ENCODE results near the gene STAC3.

Gene STAC3

DNA sequence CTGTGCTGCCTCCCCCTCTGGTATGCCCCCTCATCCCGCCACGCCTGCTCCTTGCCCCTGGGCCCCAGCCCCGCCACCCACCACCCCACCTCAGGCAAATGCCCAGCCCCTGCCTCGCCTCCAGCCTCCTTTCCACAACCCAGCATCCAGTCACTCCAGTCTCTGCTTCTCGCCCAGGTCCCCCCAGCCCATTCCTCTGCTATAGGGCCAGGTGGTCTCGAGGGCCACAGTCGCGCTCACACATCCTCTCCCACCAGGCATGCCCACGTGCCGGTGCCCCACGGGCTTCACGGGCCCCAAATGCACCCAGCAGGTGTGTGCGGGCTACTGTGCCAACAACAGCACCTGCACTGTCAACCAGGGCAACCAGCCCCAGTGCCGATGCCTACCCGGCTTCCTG is 40.5 kb downstream of the STAC3 start:
- DNase-seq (ENCODE audit: low read depth in 2 of 2): no peak

DNA sequence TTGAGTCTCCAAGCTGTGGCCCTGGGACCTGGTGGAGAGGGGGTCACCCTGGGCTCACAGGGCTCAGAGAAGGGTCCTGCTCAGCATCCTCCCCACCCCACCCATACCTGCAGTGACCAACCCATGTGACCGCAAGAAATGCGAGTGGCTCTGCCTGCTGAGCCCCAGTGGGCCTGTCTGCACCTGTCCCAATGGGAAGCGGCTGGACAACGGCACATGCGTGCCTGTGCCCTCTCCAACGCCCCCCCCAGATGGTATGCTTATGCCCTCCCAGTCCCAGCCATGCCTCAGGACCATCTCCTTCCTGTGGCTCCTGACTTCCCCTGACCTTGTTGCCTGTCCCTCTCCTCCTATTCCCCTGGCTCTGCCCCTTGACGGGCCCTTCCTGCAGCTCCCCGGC is 41.1 kb downstream of the STAC3 start:
- DNase-seq (ENCODE audit: low read depth in 2 of 2): no peak

DNA sequence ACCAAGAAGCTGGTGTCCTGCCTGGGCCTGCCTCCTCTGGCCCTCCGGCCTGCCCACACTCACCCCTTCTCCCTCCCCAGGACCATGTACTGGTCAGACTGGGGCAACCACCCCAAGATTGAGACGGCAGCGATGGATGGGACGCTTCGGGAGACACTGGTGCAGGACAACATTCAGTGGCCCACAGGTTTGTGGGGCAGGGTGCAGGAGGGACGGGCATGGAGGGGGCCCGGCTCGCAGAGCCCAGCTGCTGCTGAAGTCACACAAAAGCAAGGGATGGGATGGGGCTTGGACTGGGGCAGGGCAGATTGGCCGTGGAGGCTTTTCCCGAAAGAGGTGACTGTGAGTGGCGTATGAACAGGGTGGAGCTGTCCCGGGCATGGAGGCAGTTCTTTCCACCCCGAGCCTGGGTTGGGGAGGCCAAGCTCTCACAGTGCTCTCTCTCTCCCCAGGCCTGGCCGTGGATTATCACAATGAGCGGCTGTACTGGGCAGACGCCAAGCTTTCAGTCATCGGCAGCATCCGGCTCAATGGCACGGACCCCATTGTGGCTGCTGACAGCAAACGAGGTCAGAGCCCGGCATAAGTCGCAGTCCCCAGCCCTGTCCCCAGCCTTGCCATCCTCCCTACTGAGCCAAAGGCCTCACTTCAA is 42.2 kb downstream of the STAC3 start:
- no peak for DNase-seq (ENCODE audit: low read depth in 2 of 2)

DNA sequence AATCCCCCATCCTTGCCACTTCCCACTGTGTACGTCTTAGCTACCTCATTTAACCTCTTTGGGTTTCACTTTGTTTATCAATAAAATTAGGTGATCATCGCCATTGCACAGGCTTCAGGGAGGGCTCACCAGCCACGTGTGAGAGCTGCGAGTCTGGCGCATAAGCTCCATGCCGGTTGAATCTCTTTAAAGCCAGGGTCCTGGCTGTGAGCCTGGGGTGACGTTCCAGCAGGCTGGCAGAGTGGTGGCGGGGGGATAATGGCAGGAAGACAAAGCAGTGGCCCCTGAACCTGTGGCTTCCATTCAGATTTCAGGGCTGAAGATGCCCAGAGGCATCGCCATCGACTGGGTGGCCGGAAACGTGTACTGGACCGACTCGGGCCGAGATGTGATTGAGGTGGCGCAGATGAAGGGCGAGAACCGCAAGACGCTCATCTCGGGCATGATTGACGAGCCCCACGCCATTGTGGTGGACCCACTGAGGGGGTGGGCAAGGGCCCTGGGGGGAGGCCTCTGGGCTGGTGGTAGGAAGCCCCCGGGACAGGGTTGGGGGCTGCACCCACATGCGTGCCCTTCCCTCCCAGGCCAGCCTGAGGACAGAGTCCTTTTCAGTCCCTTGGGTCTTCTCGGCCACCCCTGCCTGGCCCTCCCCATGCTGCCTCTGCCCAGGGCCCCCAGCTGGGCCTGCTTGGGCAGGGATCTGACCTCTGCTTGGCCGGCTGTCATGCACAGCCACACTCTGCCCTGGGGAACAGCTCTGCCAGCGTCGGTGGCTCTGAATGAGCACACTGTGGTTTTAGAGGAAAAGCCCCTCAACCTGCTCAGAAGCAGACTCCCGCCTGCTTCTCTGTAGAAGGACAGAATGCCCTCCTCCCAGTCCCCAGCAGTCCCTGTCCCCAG is 43.0 kb downstream of the STAC3 start:
- DNase-seq (ENCODE audit: low read depth in 2 of 2): no peak

DNA sequence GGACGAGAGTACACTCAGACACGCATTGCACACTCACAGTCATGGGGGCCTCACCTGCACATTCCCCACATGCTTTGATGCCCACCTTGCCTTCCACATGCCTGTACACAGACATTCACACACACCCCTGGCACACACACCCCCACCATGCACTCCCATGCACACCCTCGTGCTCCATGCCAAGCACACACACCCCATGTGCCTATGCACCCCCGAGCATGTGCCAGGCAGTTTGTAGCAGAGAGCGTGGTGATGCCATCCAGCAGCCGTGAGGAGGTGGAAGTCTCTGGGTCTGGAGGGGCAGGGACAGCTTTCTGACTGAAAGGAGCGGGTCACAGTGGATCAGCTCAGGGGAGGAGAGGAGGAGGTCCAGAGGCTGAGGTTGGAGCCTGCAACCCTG is 45.1 kb downstream of the STAC3 start:
- DNase-seq (ENCODE audit: low read depth in 2 of 2): no peak

DNA sequence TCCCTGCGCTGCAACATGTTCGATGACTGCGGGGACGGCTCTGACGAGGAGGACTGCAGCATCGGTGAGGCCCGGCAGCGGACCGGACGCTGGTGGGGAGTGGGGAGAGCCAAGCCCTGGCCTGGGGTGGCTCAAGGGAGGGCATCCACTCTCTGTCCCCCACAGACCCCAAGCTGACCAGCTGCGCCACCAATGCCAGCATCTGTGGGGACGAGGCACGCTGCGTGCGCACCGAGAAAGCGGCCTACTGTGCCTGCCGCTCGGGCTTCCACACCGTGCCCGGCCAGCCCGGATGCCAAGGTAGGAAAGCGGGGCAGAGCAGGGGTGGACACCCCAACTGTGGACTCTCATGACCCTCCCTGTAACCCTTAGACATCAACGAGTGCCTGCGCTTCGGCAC is 45.8 kb downstream of the STAC3 start:
- DNase-seq (ENCODE audit: low read depth in 2 of 2): no peak

DNA sequence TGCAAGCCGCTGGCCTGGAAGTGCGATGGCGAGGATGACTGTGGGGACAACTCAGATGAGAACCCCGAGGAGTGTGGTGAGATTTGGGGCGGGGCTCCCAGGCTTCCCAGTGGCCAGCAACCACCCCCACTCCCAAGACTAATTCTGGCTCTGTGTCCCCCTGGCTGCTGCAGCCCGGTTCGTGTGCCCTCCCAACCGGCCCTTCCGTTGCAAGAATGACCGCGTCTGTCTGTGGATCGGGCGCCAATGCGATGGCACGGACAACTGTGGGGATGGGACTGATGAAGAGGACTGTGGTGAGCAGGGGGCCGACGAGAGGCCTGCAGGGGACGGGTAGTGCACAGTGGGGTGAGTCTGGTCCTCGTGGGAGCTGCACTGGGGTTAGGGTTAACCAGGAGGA is 46.5 kb downstream of the STAC3 start:
- DNase-seq (ENCODE audit: low read depth in 2 of 2): no peak

DNA sequence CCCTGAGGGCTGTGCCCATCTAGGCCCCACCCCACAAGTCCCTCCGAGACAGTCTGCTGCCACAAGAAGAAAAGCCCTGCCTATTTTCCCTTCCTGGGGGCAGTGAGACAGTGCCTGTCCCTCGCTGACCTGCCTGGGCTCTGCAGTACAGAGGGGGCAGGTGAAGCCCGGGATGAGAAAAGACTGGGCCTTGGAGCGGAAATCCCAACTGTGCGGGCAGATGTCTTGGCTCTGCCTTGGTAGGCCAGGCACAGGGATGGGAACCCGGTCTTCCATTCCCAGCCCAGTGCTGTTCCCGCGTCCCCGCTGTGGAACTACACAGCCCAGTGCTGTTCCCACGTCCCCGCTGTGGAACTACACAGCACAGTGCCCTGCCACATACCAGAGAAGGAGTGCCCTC is 47.2 kb downstream of the STAC3 start:
- no peak for DNase-seq (ENCODE audit: low read depth in 2 of 2)

DNA sequence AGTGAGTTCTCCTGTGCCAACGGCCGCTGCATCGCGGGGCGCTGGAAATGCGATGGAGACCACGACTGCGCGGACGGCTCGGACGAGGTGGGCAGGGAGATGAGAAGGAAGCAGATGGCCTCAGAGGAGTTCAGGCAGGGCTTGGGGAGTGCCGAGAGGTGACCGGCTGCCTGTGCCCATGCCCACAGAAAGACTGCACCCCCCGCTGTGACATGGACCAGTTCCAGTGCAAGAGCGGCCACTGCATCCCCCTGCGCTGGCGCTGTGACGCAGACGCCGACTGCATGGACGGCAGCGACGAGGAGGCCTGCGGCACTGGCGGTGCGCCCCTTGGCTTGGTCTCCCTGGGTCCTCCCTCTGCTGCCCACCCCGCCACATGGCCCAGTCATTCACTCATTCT is 47.8 kb downstream of the STAC3 start:
- DNase-seq (ENCODE audit: low read depth in 2 of 2): no peak

DNA sequence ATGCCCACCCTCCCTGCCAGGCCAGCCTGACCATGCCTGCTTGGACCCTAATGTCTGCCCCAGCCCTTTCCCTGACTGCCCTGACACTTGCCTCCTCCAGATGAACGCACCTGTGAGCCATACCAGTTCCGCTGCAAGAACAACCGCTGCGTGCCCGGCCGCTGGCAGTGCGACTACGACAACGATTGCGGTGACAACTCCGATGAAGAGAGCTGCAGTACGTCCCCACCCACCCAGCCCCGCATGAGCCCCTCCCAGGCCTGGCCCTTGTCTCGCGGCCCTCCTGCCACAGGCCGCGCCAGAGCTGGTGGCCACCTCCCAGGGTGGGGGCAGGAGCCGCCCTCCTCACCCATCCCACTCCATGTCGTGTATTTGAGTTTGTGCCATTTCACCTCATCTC is 48.7 kb downstream of the STAC3 start:
- DNase-seq (ENCODE audit: low read depth in 2 of 2): no peak

DNA sequence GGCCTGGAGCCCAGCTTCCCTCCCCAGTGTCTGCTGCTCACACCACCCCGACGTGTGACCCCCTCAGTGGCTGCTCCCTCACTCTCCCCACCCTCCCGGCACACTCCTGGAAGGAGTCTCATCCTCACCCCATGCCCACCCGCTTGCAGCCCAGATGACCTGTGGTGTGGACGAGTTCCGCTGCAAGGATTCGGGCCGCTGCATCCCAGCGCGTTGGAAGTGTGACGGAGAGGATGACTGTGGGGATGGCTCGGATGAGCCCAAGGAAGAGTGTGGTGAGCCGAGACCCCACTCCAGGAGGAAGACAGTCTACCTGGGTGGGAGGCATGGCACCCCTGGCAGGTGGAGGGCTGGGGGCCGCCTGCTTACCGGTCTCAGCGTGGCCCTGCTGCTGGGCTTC is 49.4 kb downstream of the STAC3 start:
- no peak for DNase-seq (ENCODE audit: low read depth in 2 of 2)

DNA sequence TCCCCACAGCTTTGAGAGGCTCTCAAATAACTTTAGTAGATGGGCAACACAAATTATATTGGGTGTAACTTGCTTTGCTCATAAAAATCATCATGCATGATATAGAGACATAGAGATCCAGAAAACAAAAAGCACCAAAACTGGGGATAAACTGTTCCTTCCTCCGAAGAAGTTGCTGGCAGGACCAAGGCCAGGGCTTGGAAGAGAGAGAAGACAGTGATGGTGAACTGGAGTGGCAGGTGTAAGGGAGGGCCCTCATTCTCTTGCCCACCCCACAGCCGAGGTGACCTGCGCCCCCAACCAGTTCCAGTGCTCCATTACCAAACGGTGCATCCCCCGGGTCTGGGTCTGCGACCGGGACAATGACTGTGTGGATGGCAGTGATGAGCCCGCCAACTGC is 49.8 kb downstream of the STAC3 start:
- DNase-seq (ENCODE audit: low read depth in 2 of 2): no peak

DNA sequence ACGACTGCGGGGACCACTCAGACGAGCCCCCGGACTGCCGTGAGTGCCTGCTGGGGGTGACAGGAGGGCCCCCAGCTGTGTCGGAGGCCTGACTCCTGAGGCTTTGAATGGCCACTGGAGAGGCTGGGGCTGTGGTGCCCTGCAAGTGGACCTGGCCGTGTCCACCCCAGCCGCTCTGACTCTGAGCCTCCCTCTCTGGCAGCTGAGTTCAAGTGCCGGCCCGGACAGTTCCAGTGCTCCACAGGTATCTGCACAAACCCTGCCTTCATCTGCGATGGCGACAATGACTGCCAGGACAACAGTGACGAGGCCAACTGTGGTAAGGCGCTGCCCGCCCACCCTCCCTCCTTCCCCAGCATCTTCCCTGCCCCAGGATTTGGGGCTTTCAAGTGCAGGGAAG is 50.5 kb downstream of the STAC3 start:
- no peak for DNase-seq (ENCODE audit: low read depth in 2 of 2)

DNA sequence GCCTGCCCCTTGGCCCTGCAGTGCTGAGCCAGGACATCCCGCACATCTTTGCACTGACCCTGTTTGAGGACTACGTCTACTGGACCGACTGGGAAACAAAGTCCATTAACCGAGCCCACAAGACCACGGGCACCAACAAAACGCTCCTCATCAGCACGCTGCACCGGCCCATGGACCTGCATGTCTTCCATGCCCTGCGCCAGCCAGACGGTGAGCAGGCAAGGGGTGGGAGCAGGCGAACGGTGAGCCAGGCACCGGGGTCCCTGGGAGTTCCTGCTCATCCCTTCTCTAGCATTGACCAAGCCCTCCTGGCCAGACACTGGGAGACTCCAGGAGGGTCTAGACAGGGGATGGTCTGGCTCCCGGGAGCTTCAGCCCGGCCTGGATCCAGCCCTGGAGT is 51.8 kb downstream of the STAC3 start:
- no peak for DNase-seq (ENCODE audit: low read depth in 2 of 2)

DNA sequence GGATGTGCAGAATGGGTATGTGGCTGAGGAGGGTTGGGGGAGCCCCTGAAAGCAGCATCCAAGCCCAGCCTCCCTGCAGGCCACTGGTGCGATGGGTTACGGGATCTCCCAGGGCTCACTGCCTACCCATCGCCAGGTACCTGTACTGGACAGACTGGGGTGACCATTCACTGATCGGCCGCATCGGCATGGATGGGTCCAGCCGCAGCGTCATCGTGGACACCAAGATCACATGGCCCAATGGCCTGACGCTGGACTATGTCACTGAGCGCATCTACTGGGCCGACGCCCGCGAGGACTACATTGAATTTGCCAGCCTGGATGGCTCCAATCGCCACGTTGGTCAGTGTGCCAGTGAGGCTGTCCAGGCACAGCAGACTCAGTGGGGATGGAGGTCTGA is 52.7 kb downstream of the STAC3 start:
- DNase-seq (ENCODE audit: low read depth in 2 of 2): no peak

DNA sequence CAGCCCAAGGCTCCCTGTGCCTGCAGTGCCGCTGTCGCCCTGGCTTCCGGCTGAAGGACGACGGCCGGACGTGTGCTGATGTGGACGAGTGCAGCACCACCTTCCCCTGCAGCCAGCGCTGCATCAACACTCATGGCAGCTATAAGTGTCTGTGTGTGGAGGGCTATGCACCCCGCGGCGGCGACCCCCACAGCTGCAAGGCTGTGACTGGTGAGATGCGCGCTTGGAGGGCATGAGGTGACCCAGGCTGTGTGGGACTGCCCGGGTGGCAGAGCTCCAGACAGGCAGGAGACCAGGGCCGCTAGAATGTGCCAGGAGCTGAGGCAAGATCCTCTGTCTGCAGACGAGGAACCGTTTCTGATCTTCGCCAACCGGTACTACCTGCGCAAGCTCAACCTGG is 54.0 kb downstream of the STAC3 start:
- no peak for DNase-seq (ENCODE audit: low read depth in 2 of 2)

DNA sequence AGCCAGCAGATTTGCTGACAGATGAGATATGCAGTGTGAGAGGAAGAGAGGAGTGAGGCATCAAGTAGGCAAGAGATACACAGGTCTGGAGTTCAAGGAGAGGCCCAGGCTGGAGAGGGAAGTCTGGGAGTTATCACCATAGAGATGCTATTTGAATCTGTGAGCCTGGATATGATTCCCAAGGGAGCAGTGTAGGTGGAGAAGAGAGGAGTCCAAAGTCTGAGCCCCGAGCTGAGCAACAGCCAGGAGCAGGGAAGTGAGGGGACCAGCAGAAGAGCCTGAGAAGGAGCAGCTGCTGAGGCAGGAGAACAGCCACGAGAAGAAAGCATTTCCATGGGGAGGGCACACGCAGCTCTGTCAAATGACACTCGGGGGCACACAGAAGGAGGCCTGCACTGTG is 54.5 kb downstream of the STAC3 start:
- DNase-seq (ENCODE audit: low read depth in 2 of 2): no peak

DNA sequence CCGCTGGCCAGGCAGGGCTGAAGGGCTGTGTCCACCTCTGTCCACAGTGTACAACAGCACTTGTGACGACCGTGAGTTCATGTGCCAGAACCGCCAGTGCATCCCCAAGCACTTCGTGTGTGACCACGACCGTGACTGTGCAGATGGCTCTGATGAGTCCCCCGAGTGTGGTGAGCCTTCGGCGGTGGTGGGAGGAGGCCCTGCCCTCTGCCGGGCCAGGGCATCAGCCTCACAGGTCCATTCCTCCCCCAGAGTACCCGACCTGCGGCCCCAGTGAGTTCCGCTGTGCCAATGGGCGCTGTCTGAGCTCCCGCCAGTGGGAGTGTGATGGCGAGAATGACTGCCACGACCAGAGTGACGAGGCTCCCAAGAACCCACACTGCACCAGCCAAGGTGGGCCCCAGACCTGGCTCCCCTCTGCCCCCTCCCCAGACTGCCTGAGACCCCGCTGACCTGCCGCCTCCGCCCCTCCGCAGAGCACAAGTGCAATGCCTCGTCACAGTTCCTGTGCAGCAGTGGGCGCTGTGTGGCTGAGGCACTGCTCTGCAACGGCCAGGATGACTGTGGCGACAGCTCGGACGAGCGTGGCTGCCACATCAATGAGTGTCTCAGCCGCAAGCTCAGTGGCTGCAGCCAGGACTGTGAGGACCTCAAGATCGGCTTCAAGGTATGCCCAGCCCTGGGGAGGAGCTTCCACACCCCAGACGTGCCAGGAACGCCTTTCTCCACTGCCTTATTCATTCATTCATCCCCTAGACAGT is 55.2 kb downstream of the STAC3 start:
- no peak for DNase-seq (ENCODE audit: low read depth in 2 of 2)

DNA sequence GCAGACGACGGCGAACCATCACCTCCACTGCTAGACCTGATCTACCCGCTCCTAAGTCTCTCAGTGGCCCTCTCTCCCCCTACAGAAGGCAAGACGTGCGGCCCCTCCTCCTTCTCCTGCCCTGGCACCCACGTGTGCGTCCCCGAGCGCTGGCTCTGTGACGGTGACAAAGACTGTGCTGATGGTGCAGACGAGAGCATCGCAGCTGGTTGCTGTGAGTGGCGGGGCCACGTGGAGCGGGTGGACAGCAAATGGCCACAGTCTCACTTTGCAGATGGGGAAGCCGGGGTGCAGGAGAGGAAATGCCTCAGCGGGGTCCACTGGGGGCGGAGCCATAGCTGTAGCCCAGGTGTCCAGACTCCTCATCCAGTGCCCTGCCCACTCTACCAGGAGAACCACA is 55.8 kb downstream of the STAC3 start:
- DNase-seq (ENCODE audit: low read depth in 2 of 2): no peak

DNA sequence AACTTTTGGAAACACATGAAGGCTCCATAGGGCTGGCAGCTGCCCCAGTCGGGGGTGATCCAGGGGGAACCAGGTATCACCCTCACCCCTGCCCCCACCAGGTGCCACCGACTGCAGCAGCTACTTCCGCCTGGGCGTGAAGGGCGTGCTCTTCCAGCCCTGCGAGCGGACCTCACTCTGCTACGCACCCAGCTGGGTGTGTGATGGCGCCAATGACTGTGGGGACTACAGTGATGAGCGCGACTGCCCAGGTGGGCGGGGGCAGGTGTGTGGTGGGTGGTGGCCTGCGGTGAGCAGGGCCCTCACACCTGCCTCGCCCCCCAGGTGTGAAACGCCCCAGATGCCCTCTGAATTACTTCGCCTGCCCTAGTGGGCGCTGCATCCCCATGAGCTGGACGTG is 56.7 kb downstream of the STAC3 start:
- no peak for DNase-seq (ENCODE audit: low read depth in 2 of 2)

DNA sequence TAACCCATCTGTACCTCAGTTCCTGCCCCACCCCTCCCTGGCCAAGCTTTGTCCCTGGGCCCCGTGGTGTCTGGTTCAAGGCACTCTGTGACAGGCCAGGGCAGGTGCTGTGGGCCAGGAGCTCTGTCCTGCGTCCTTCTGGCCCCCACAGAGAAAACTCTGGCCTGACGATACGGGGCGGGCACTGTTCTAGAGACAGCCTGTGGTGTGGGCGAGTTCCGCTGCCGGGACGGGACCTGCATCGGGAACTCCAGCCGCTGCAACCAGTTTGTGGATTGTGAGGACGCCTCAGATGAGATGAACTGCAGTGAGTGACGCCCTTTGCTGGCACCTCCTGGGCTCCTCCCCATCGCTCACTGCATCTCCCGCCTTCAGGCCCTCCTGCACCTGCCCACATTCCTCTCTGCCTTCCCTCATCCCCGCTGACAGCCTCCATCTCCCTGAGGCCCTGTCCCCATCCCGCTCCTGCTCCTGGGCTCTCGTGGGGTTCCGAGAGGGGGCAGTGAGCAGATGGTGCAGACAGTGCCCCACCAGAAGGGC is 57.2 kb downstream of the STAC3 start:
- DNase-seq (ENCODE audit: low read depth in 2 of 2): no peak
